HCT116 (cell line): ENCODE data around the gene ITM2C. TPM values are rescaled to one million over a fixed set of nuclear protein-coding genes. Genes with fewer than 3 reads are reported as not detected.

Experiments
- ATAC-seq: fragments of 200-7000 bp; cut with Tn5 transposase; 2 replicates; pipeline ENCODE4 v1.9.1; 2020; ENCODE audit warnings: mild to moderate bottlenecking, moderate library complexity
- BruUV-seq: library from RNA; stranded (reverse); fragments of 400-500 nt; replicated peaks from 2 replicates; lab custom pipeline; 2021; lab: Mats Ljungman, UMichigan
- CTCF ChIA-PET: fragments of 300-600 bp; sonication (Branson Sonifier 250); formaldehyde crosslinking; loops from one replicate; lab custom pipeline; 2021; ENCODE audit warnings: antibody characterized with exemption; lab: Charles Lee
- POLR2A ChIA-PET: fragments of 300-600, 350-600 bp; sonication (Branson Sonifier 250); formaldehyde crosslinking; loops from one replicate; lab custom pipeline; 2021; ENCODE audit warnings: antibody characterized with exemption; lab: Charles Lee
- RAD21 ChIA-PET, 2 experiments: fragments of 300-600 bp; sonication (Branson Sonifier 250); formaldehyde crosslinking; loops; one replicate each; lab custom pipeline; 2023; ENCODE audit warnings: low total read pairs in 2 of 2; ENCODE audit not compliant: uncharacterized antibody in 2 of 2, unreplicated experiment in 2 of 2, low non-redundant PET in 1 of 2; lab: Charles Lee
- DNase-seq: peaks from one replicate; pipeline ENCODE4 v3.0.0-alpha.2; 2010; ENCODE audit warnings: low read depth, low spot score
- H2AFZ ChIP-seq: fragments of 200-600 bp; shearing (Covaris generic), sonication (generic); 2 replicates; pipeline ENCODE4 v1.6.1; 2017; ENCODE audit warnings: low read depth, mixed run types, mixed read lengths, antibody characterized with exemption, low read length; ENCODE audit not compliant: poor library complexity, severe bottlenecking
- H3K27ac ChIP-seq: 2 replicates; pipeline ENCODE4 v1.5.1; 2012; ENCODE audit warnings: low read depth, low read length
- H3K27me3 ChIP-seq: fragments of 200-600 bp; sonication (generic); 2 replicates; pipeline ENCODE4 v1.6.1; 2016; ENCODE audit warnings: mixed run types, low read length, mixed read lengths; ENCODE audit not compliant: insufficient read depth
- H3K36me3 ChIP-seq, 2 experiments: fragments of 200-500 bp in 1 of 2; fragments of 200-600 bp in 1 of 2; sonication (Bioruptor generic) in 1 of 2; sonication (generic) in 1 of 2; 2 replicates each; pipeline versions ENCODE4 v1.5.1 to v1.6.1; 2014 to 2016; ENCODE audit warnings: low read length in 2 of 2, inconsistent platforms in 1 of 2, mixed read lengths in 1 of 2, mixed run types in 1 of 2; ENCODE audit not compliant: insufficient read depth in 2 of 2, control insufficient read depth in 1 of 2
- H3K4me1 ChIP-seq, 2 experiments: fragments of 200-600 bp in 1 of 2; sonication (generic) in 1 of 2; 2 replicates each; pipeline versions ENCODE4 v1.5.1 to v1.6.1; 2012 to 2017; ENCODE audit warnings: low read length in 2 of 2, inconsistent platforms in 1 of 2, mild to moderate bottlenecking in 1 of 2, mixed read lengths in 1 of 2, mixed run types in 1 of 2, moderate library complexity in 1 of 2; ENCODE audit not compliant: insufficient read depth in 2 of 2, control insufficient read depth in 1 of 2
- H3K4me2 ChIP-seq: fragments of 200-600 bp; sonication (generic); 2 replicates; pipeline ENCODE4 v1.6.1; 2017; ENCODE audit warnings: mixed run types, low read length, mixed read lengths
- H3K4me3 ChIP-seq, 2 experiments: fragments of 200-600 bp in 1 of 2; sonication (generic) in 1 of 2; replicated peaks in 1 of 2; 2 replicates each; pipeline ENCODE4 v1.5.1; 2011 to 2016; ENCODE audit warnings: low read length in 2 of 2, control low read depth in 1 of 2, low read depth in 1 of 2, mild to moderate bottlenecking in 1 of 2, mixed read lengths in 1 of 2, mixed run types in 1 of 2
- H3K79me2 ChIP-seq: fragments of 200-600 bp; sonication (generic); 2 replicates; pipeline ENCODE4 v1.6.1; 2017; ENCODE audit warnings: mild to moderate bottlenecking, mixed run types, low read length, moderate library complexity, mixed read lengths; ENCODE audit not compliant: insufficient read depth
- H3K9ac ChIP-seq: fragments of 200-600 bp; sonication (generic); 2 replicates; pipeline ENCODE4 v1.6.1; 2016; ENCODE audit warnings: low read length, mixed read lengths
- H3K9me2 ChIP-seq: fragments of 200-600 bp; sonication (generic), shearing (Covaris generic); 2 replicates; pipeline ENCODE4 v1.6.1; 2017; ENCODE audit warnings: mixed run types, mild to moderate bottlenecking, moderate library complexity; ENCODE audit not compliant: insufficient read depth
- H3K9me3 ChIP-seq, 2 experiments: fragments of 200-500 bp in 1 of 2; fragments of 200-600 bp in 1 of 2; sonication (Bioruptor generic) in 1 of 2; sonication (generic) in 1 of 2; 2 replicates each; pipeline ENCODE4 v1.6.1; 2014 to 2017; ENCODE audit warnings: low read length in 2 of 2, mixed read lengths in 2 of 2, inconsistent platforms in 1 of 2, low read depth in 1 of 2, mild to moderate bottlenecking in 1 of 2, mixed run types in 1 of 2, moderate library complexity in 1 of 2; ENCODE audit not compliant: control insufficient read depth in 1 of 2, insufficient read depth in 1 of 2
- H4K20me1 ChIP-seq: fragments of 200-600 bp; sonication (generic), shearing (Covaris generic); 2 replicates; pipeline ENCODE4 v1.6.1; 2017; ENCODE audit warnings: mixed run types, mild to moderate bottlenecking, moderate library complexity; ENCODE audit not compliant: insufficient read depth
- ATF3 ChIP-seq: IDR thresholded peaks from 2 replicates; pipeline ENCODE4 v1.6.1; 2012
- CEBPB ChIP-seq: IDR thresholded peaks from 2 replicates; pipeline ENCODE4 v1.6.1; 2012; ENCODE audit warnings: low read depth
- EZH2 ChIP-seq: fragments of 200-600 bp; sonication (generic); IDR thresholded peaks from 2 replicates; pipeline ENCODE4 v1.6.1; 2017; ENCODE audit warnings: antibody characterized with exemption, mixed run types
- FOSL1 ChIP-seq: IDR thresholded peaks from 2 replicates; pipeline ENCODE4 v1.6.1; 2012; ENCODE audit warnings: low read depth
- MAX ChIP-seq: IDR thresholded peaks from 2 replicates; pipeline ENCODE4 v1.6.1; 2012
- POLR2A ChIP-seq: IDR thresholded peaks from 2 replicates; pipeline ENCODE4 v1.7.0; 2011; ENCODE audit warnings: borderline replicate concordance; ENCODE audit not compliant: insufficient read depth, insufficient read length; ENCODE audit errors: extremely low read depth
- RAD21 ChIP-seq: IDR thresholded peaks from 2 replicates; pipeline ENCODE4 v1.6.1; 2012; ENCODE audit warnings: low read depth, mild to moderate bottlenecking
- REST ChIP-seq: IDR thresholded peaks from 2 replicates; pipeline ENCODE4 v1.6.1; 2012; ENCODE audit warnings: low read depth
- SP1 ChIP-seq: IDR thresholded peaks from 2 replicates; pipeline ENCODE4 v1.6.1; 2012; ENCODE audit warnings: low read depth
- SRF ChIP-seq: IDR thresholded peaks from 2 replicates; pipeline ENCODE4 v1.6.1; 2012; ENCODE audit warnings: low read depth
- YY1 ChIP-seq: IDR thresholded peaks from 2 replicates; pipeline ENCODE4 v1.6.1; 2011; ENCODE audit warnings: low read length, low read depth, moderate library complexity, mild to moderate bottlenecking; ENCODE audit not compliant: insufficient replicate concordance; ENCODE audit errors: extremely low read depth
- ZBTB33 ChIP-seq: IDR thresholded peaks from 2 replicates; pipeline ENCODE4 v1.6.1; 2011; ENCODE audit warnings: mild to moderate bottlenecking, low read length, moderate library complexity; ENCODE audit not compliant: insufficient replicate concordance; ENCODE audit errors: extremely low read depth
- ZFX ChIP-seq: fragments of 450-650 bp; IDR thresholded peaks from 2 replicates; pipeline ENCODE4 v1.6.1; 2017
- intact Hi-C: fragments of 100-400 bp; cut with micrococcal nuclease; formaldehyde crosslinking; loops from 2 replicates; pipeline ENCODE4 v1.10.0; 2022
- total RNA-seq: library from RNA; stranded (reverse); gene quantifications from one replicate; pipeline ENCODE4 v1.2.1, GENCODE V29; 2021; ENCODE audit not compliant: unreplicated experiment

ITM2C gene
- total RNA-seq, 1 experiment from 2014 or later = 117 TPM

DNA sequence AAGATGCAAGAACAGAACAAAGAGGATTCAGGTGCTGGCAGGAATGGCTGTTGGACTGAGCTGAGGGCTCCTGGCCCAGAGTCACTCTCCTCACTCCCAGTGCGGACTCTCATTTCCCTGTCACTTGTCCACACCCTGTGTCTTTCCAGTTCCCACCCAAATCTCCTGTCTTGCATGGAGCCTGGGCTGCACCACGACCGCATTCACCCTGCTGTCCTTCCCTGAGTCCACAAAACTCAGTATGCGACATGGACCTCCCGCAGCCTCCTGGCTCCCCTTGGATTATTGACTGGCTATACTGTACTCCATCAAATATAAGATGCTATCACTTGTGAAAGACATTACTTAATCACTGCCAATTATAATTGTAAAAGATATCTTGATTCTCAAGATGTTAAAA, 2.5 kb upstream of the ITM2C start:
- no peak overlapping the region for H3K4me2 ChIP-seq
- intact Hi-C loops = no loop called here
- no peak for ATAC-seq
- no peak for DNase-seq
- H3K27ac ChIP-seq = no peak overlapping the region
- TF ChIP-seq ATF3 = no peak
- TF ChIP-seq REST = no peak
- TF ChIP-seq SRF = no peak
- TF ChIP-seq ZFX = no peak
- RAD21 ChIA-PET = no interaction called here
- peaks cover 6% of the 10 kb centered on the region; the same call in 1 of the 2 replicates for H3K79me2 ChIP-seq
- no peaks in the 10 kb centered on the region for H3K27me3 ChIP-seq
- no peaks in the 10 kb centered on the region for H4K20me1 ChIP-seq
- no TSS peak for BruUV-seq
- POLR2A ChIA-PET = no interaction called here
- no peak overlapping the region for H3K4me3 ChIP-seq
- H3K9ac ChIP-seq = no peak overlapping the region
- no peak overlapping the region for H2AFZ ChIP-seq
- H3K9me3 ChIP-seq = no peaks in the 10 kb centered on the region
- CTCF ChIA-PET = interaction anchor here (1.0 kb wide), 1 partner anchor 10 kb away, joined by 3 read pairs; no protein-coding TSS in a partner anchor
- no peaks in the 10 kb centered on the region for H3K36me3 ChIP-seq
- peaks cover 22 to 33% of the 10 kb centered on the region in 2 experiments for H3K4me1 ChIP-seq
- no peaks in the 10 kb centered on the region for H3K9me2 ChIP-seq

GRCh38 chr2:230863031-230863430, 1.7 kb upstream of the ITM2C start:
- DNase-seq (no peak), ATAC-seq (no peak)
- H4K20me1 ChIP-seq = no peaks in the 10 kb centered on the region
- H3K4me3 ChIP-seq = no peak overlapping the region
- no peaks in the 10 kb centered on the region for H3K27me3 ChIP-seq
- ChIA-PET POLR2A (no interaction called here), RAD21 (no interaction called here), CTCF (interaction anchor here (0.8 kb wide), 1 partner anchor 10 kb away, joined by 3 read pairs; no protein-coding TSS in a partner anchor)
- no peaks in the 10 kb centered on the region for H3K36me3 ChIP-seq
- H3K9me3 ChIP-seq = no peaks in the 10 kb centered on the region
- H2AFZ ChIP-seq = no peak overlapping the region
- peaks cover 6% of the 10 kb centered on the region; the same call in 1 of the 2 replicates for H3K79me2 ChIP-seq
- intact Hi-C loops = no loop called here
- no peaks in the 10 kb centered on the region for H3K9me2 ChIP-seq
- BruUV-seq = no TSS peak
- peaks cover 24 to 34% of the 10 kb centered on the region in 2 experiments for H3K4me1 ChIP-seq
- H3K9ac ChIP-seq = no peak overlapping the region
- H3K27ac ChIP-seq = no peak overlapping the region
- H3K4me2 ChIP-seq = no peak overlapping the region
- TF ChIP-seq FOSL1 (no peak), MAX (no peak), EZH2 (no peak), ZBTB33 (no peak), RAD21 (no peak), SP1 (no peak), CEBPB (no peak), POLR2A (no peak), YY1 (no peak)
